ENCODE data around the gene CUL7.

Gene CUL7

GRCh38 chr6:43061861-43062260 lies 8.2 kb upstream of the CUL7 start:
- DNase-seq (no peak), ATAC-seq (replicated peaks) (no peak)
- no peak overlapping the region for H3K27ac Mint-ChIP-seq
- no peaks in the 10 kb centered on the region for H3K27me3 Mint-ChIP-seq
- H3K4me3 Mint-ChIP-seq: no peak overlapping the region
- H3K4me1 Mint-ChIP-seq: peaks cover 24 to 30% of the 10 kb centered on the region in 2 donors
- no peaks in the 10 kb centered on the region for H3K9me3 Mint-ChIP-seq
- peaks cover 0 to 42% of the 10 kb centered on the region in 2 donors for H3K36me3 Mint-ChIP-seq

- Mint-ChIP-seq H3K9me3 (no peaks in the 10 kb centered on the region), H3K4me1 (peaks cover 24 to 32% of the 10 kb centered on the region in 2 donors), H3K27me3 (no peaks in the 10 kb centered on the region), H3K36me3 (peaks cover 2 to 39% of the 10 kb centered on the region in 2 donors), H3K4me3 (peak overlapping the region; percentile 95 to 98), H3K27ac (no peak overlapping the region)
- no peak for DNase-seq
- no peak for ATAC-seq (replicated peaks)
Observed at GRCh38 chr6:43060755-43061633, 7.3 kb upstream of the CUL7 start.

DNA sequence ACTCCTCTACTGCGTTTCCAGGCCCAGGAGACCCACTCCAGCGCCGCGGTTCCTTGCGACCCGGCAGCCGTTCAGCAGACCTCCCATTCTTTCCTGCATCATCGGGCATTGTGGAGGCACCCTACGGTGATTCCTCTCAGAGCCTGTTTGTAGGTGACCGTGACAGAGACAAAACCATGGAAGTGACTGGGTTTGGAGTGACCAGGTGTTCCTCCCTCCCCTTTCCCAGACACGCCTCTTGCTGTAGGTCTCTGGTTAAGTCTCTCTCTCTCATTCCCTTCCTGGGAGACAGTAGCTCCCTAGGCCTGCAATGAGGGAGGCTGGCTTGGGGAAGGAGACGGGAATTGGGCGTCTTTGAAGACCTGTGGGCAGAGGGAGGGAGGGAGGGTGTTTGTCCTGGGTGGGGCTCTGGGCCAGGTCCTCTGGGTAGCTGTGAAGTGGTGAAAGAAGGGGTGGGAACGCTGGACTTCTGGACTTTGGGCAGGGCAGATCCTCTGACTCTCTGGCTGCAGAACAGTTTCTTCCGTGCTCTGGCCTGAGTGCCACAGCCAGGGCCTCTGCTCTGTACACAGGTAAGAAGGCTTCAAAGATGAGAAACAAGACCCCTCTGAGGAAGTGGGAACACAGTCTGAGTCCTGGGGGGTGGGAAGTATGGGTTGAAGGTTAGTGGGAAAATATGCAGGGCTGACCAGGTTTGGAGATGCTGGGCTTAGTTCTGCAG lies 6.5 kb upstream of the CUL7 start:
- H3K27me3 Mint-ChIP-seq: no peaks in the 10 kb centered on the region
- H3K27ac Mint-ChIP-seq: peak overlapping the region; percentile 99
- DNase-seq (no peak), ATAC-seq (replicated peaks) (no peak)
- no peaks in the 10 kb centered on the region for H3K9me3 Mint-ChIP-seq
- H3K4me1 Mint-ChIP-seq: peaks cover 27 to 38% of the 10 kb centered on the region in 2 donors
- H3K36me3 Mint-ChIP-seq: peaks cover 9 to 44% of the 10 kb centered on the region in 2 donors
- H3K4me3 Mint-ChIP-seq: peak overlapping the region; percentile 95 to 98

DNA sequence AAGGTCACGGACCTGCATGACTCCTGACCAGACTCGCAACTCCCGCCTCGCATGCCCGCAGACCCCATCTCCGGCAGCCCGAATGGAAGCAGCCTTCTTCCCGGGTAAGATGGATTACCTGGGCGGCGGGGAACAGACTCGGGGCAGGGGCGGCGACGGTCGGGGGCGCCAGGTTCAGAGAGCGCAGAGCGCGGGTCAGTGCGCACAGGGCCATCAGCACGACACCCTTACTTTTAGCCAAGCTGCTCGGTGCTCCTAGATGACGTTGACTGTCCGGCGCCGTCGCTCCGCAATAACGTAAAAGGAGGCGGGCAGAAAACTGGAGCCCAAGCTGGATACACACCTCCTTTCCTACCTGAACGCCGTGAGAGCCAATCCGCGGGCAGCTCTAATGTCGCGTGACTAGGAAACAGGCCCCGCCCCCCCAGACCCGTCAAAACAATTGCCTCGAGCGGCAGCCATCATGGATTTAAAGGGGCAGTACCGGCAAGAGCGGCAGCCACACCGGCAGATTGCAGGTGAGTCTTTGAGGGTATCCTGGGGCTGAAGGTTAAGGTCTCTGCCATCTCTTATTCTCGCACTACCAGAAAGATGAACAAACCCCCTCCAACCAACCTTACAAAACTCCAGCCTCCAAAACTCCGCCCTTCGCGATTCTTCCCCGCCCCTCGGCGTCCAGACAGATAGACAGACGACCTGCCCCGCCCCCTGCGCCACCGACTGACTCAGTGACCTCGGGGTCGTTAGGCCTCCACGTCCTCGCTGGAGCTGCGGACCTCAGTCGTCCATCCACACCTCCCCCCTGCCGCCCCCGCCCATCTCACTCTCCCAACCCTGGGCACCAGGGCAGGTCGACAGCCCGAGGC lies 5.8 kb upstream of the CUL7 start, which contains the start of the genes KLC4 and MRPL2:
KLC4 (plus strand) TSS at position 464 of the 866 bp plus-strand sequence. CDS start 1,705 bp downstream, outside the sequence.
MRPL2 (minus strand) TSS at position 267 of the 866 bp plus-strand sequence; CDS start at position 214, 53 bp downstream.
- no peaks in the 10 kb centered on the region for H3K27me3 Mint-ChIP-seq

DNA sequence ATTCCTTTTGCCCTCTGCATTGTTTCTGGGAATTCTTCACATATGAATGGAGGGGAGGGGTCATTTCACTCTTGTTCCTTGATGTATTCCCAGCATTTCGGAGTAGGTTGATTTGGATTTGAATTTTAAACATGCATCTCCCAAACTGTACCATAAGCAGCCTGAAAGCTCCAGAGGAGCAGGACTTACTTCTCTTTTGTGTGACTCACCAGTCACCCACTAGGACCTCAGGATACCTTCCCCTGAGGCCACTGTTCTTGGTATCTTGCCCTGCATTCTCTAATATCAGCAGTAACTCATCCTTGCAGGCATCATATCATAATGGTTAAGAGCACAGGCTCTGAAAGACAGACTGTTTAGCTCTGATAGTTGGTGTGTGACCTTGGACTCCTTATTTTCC lies 4.9 kb upstream of the CUL7 start:
- ATAC-seq (replicated peaks) (no peak), DNase-seq (no peak)
- H3K4me3 Mint-ChIP-seq: peak overlapping the region; percentile 95 to 98
- no peaks in the 10 kb centered on the region for H3K27me3 Mint-ChIP-seq
- H3K4me1 Mint-ChIP-seq: peaks cover 34 to 47% of the 10 kb centered on the region in 2 donors
- H3K27ac Mint-ChIP-seq: peak overlapping the region; percentile 99
- H3K36me3 Mint-ChIP-seq: peaks cover 17 to 46% of the 10 kb centered on the region in 2 donors
- no peaks in the 10 kb centered on the region for H3K9me3 Mint-ChIP-seq

More for the DNA sequence above, 5.8 kb upstream of the CUL7 start, which contains the start of the genes KLC4 and MRPL2:
- Mint-ChIP-seq H3K27ac (peak within 1 kb of the TSS; percentile 99), H3K9me3 (no peaks in the 10 kb centered on the region), H3K36me3 (peaks cover 10 to 46% of the 10 kb centered on the region in 2 donors), H3K4me1 (peaks cover 27 to 39% of the 10 kb centered on the region in 2 donors), H3K4me3 (peak within 1 kb of the TSS; percentile 95 to 98)
- peak; percentile 97 for ATAC-seq (replicated peaks)
- DNase-seq: peak; percentile 97

- Mint-ChIP-seq H3K27ac (peak overlapping the region; percentile 62), H3K36me3 (peaks cover 23 to 53% of the 10 kb centered on the region in 2 donors), H3K4me1 (peaks cover 46 to 70% of the 10 kb centered on the region in 2 donors), H3K4me3 (no peak overlapping the region), H3K27me3 (no peaks in the 10 kb centered on the region), H3K9me3 (no peaks in the 10 kb centered on the region)
- ATAC-seq (replicated peaks) (no peak), DNase-seq (no peak)
Observed at GRCh38 chr6:43055966-43056365, 2.3 kb upstream of the CUL7 start.

DNA sequence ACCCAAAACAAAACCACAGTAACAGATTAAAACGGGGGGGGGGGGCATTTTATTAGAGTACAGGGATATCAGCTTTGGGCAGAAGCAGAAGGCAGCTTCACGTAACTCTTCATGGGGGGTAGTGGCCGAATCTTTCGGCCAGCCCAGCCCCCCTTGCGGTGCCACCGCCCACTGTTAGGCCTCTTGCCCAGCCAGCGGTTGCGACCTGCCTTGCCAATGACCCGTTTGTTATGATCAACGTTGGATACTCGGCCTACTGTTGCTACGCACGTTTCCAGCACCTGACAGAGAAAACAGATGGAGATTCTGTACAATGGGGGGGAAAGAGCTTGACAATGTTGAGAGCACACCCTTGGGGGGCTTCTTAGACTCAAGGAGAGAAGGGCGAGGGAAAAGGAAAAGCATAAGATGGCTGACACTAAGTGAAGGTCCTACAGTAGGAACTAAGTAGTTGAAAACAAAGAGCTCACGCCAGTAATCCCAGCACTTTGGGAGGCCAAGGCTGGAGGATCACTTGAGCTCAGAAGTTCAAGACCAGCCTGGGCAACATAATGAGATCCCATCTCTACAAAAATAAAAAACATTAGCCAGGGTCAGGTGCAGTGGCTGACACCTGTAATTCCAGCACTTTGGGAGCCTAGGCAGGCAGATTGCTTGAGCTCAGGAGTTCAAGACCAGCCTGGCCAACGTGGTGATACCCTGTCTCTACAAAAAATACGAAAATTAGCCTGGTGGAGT lies 724 bp upstream of the CUL7 start:
- H3K36me3 Mint-ChIP-seq: peaks cover 38 to 69% of the 10 kb centered on the region in 2 donors
- no peak for DNase-seq
- peaks cover 45 to 64% of the 10 kb centered on the region in 2 donors for H3K4me1 Mint-ChIP-seq
- peak overlapping the region; percentile 95 for H3K27ac Mint-ChIP-seq
- no peak for ATAC-seq (replicated peaks)
- H3K9me3 Mint-ChIP-seq: no peaks in the 10 kb centered on the region
- H3K27me3 Mint-ChIP-seq: no peaks in the 10 kb centered on the region
- peak overlapping the region; percentile 96 to 100 for H3K4me3 Mint-ChIP-seq

GRCh38 chr6:43052842-43053544 lies 658 bp downstream of the CUL7 start:
- ATAC-seq (replicated peaks) (peak; percentile 37 to 44), DNase-seq (no peak)
- Mint-ChIP-seq H3K4me3 (peak overlapping the region; percentile 96 to 100), H3K27me3 (no peaks in the 10 kb centered on the region), H3K36me3 (peaks cover 41 to 68% of the 10 kb centered on the region in 2 donors), H3K27ac (peak overlapping the region; percentile 95), H3K9me3 (no peaks in the 10 kb centered on the region), H3K4me1 (peaks cover 40 to 56% of the 10 kb centered on the region in 2 donors)

DNA sequence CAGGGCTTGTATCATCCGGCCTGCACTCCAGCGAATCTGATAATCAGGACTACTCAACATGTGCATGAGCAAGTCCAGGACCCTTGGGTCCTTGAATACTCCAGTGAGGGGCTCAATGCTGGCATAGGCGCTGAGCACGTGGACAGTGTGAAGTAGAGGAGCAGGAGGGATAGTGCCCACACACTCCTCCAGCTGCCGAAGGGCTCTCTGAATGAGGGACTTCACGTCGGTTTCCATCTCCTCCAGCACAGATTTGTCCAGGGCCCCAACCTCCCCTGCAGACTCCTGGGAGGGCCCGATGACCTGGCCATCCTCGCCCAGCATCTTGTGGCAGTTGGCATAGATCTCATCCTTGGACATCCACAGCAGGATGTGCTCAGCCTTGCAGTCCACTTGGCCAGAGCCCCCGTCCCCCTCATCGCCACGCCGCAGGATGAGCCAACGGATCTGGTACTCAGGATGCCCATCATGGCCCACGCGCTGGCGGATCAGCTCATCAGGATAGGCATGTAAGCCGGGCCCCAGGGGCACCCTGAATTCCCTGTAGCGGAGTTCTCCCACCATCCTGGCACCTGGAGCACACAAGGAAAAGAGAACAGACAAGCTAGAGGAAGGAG lies 1.3 kb downstream of the CUL7 start:
- H3K36me3 Mint-ChIP-seq: peaks cover 45 to 62% of the 10 kb centered on the region in 2 donors
- H3K4me3 Mint-ChIP-seq: peak overlapping the region; percentile 96 to 100
- ATAC-seq (replicated peaks) (no peak), DNase-seq (no peak)
- no peaks in the 10 kb centered on the region for H3K9me3 Mint-ChIP-seq
- peaks cover 38 to 50% of the 10 kb centered on the region in 2 donors for H3K4me1 Mint-ChIP-seq
- H3K27me3 Mint-ChIP-seq: no peaks in the 10 kb centered on the region
- peak overlapping the region; percentile 95 for H3K27ac Mint-ChIP-seq

DNA sequence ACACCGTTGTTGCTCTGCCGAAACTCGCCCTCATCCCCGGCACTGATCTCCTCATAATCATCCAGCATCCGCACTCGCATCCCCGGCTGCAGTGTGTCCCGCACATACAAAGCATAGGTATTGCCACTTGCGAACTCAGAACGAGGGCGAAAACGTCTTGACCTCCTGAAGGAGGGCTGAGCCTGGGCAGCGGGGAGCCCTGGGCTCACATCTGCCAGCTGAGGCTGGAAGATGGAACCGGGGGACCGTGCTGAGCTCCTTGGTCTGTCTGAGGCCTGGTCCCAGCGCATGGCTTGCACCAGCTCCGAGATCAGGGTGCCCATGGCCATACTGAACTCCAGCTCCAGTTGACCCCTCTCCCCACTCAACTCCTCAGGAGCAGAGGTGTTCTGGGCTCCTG lies 2.7 kb downstream of the CUL7 start:
- Mint-ChIP-seq H3K4me3 (no peak overlapping the region), H3K27ac (peak overlapping the region; percentile 43), H3K4me1 (peaks cover 38 to 52% of the 10 kb centered on the region in 2 donors), H3K9me3 (no peaks in the 10 kb centered on the region), H3K36me3 (peaks cover 52 to 70% of the 10 kb centered on the region in 2 donors), H3K27me3 (no peaks in the 10 kb centered on the region)
- no peak for ATAC-seq (replicated peaks)
- DNase-seq: no peak

DNA sequence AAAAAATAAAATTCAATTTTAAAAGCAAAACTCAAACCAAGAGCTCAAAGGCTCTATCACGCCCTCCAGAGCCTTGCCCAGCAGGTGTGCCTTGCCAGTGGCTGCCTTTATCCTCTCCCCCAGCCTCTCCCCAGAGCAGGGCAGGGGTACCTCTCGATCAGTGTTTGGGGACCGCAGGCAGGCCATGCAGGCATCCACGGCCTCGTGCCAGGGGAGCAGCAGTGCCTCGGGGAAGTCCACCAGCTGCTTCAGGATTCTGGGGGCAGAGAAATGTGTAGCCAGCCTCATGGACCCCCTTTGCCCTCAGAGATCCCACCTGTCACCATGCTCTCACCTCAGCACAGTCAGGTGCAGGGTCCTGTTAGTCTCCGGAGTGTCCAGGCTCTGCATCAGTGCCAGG lies 5.7 kb downstream of the CUL7 start:
- no peak overlapping the region for H3K4me3 Mint-ChIP-seq
- H3K36me3 Mint-ChIP-seq: peaks cover 54 to 69% of the 10 kb centered on the region in 2 donors
- no peak overlapping the region for H3K27ac Mint-ChIP-seq
- peaks cover 25 to 32% of the 10 kb centered on the region in 2 donors for H3K4me1 Mint-ChIP-seq
- no peak for ATAC-seq (replicated peaks)
- no peaks in the 10 kb centered on the region for H3K27me3 Mint-ChIP-seq
- DNase-seq: no peak
- H3K9me3 Mint-ChIP-seq: no peaks in the 10 kb centered on the region

GRCh38 chr6:43045371-43045930 lies 8.2 kb downstream of the CUL7 start:
- peaks cover 6 to 7% of the 10 kb centered on the region in 2 donors for H3K4me1 Mint-ChIP-seq
- DNase-seq: no peak
- H3K36me3 Mint-ChIP-seq: peaks cover 60 to 69% of the 10 kb centered on the region in 2 donors
- ATAC-seq (replicated peaks): no peak
- no peaks in the 10 kb centered on the region for H3K27me3 Mint-ChIP-seq
- no peaks in the 10 kb centered on the region for H3K9me3 Mint-ChIP-seq
- H3K27ac Mint-ChIP-seq: peak overlapping the region; percentile 48
- no peak overlapping the region for H3K4me3 Mint-ChIP-seq

Measured in stimulated activated naive B cell treated with anti-CD40 and anti-IgM and Interleukin-4, amounts not matched to agents 10 μg/mL and 1 μg/mL and 100 μg/mL, for 72 hours (primary cell).